Endothelial cell of umbilical vein (primary cell): Measurements from ENCODE around the gene RPP30. TPM values are rescaled to one million over a fixed set of nuclear protein-coding genes. Genes with fewer than 3 reads are reported as not detected.
A peak's percentile ranks its signal among the peaks of the same experiment; 100 is the strongest.
"Not testable (repeated sequence)": the region's sequence is repeated elsewhere in the genome, so short reads cannot be mapped to it uniquely, and the experiment has no call there.

ENCODE experiments used
- BruUV-seq: library from RNA; stranded (reverse); fragments of 400-500 nt; replicated peaks from 2 replicates; lab custom pipeline; 2021; lab: Mats Ljungman, UMichigan
- CTCF ChIA-PET: fragments of 300-600, 350-600 bp; sonication (Branson Sonifier 250); formaldehyde crosslinking; loops from one replicate; lab custom pipeline; 2021; ENCODE audit warnings: antibody characterized with exemption, inconsistent platforms; lab: Charles Lee
- POLR2A ChIA-PET: fragments of 300-600, 350-600 bp; sonication (Branson Sonifier 250); formaldehyde crosslinking; loops from one replicate; lab custom pipeline; 2021; ENCODE audit warnings: antibody characterized with exemption, inconsistent platforms; lab: Charles Lee
- DNase-seq: peaks from one replicate; pipeline ENCODE4 v3.0.0-alpha.2; 2011; ENCODE audit warnings: low read depth, low spot score
- FAIRE-seq: peaks from 2 replicates; lab custom pipeline; 2011; peaks lifted over from hg19 to GRCh38; lab: Jason Lieb, UNC
- H2AFZ ChIP-seq: 2 replicates; pipeline ENCODE4 v1.6.0; 2012; ENCODE audit warnings: low read depth, low read length, control low read depth, inconsistent platforms
- H3K27ac ChIP-seq: 2 replicates; pipeline ENCODE4 v1.5.1; 2011; ENCODE audit warnings: low read depth, mild to moderate bottlenecking, control low read depth, low read length, moderate library complexity; ENCODE audit not compliant: insufficient read depth
- H3K27me3 ChIP-seq, 2 experiments: 2 replicates each; pipeline versions ENCODE4 v1.6.0 to v1.6.1; 2011; ENCODE audit warnings: low read length in 2 of 2, mixed read lengths in 1 of 2; ENCODE audit not compliant: control insufficient read depth in 2 of 2, insufficient read depth in 2 of 2
- H3K36me3 ChIP-seq, 2 experiments: 2 replicates in 1 of 2; 3 replicates in 1 of 2; pipeline ENCODE4 v1.5.1; 2011; ENCODE audit warnings: low read length in 2 of 2, mild to moderate bottlenecking in 1 of 2, moderate library complexity in 1 of 2; ENCODE audit not compliant: control insufficient read depth in 2 of 2, insufficient read depth in 2 of 2; ENCODE audit errors: extremely low read depth in 1 of 2
- H3K4me1 ChIP-seq: 3 replicates; pipeline ENCODE4 v1.5.1; 2011; ENCODE audit warnings: mild to moderate bottlenecking, low read length; ENCODE audit not compliant: control insufficient read depth, insufficient read depth; ENCODE audit errors: extremely low read depth
- H3K4me2 ChIP-seq: 2 replicates; pipeline ENCODE4 v1.6.1; 2011; ENCODE audit warnings: low read length, control low read depth, mixed read lengths; ENCODE audit not compliant: insufficient read depth
- H3K4me3 ChIP-seq, 3 experiments: fragments of 200-600 bp in 1 of 3; sonication (generic), shearing (Covaris generic) in 1 of 3; replicated peaks in 1 of 3; 2 replicates each; pipeline ENCODE4 v1.5.1; 2011 to 2016; ENCODE audit warnings: control low read depth in 3 of 3, low read length in 3 of 3, mild to moderate bottlenecking in 2 of 3, inconsistent platforms in 1 of 3, low read depth in 1 of 3, moderate library complexity in 1 of 3; ENCODE audit not compliant: insufficient read depth in 1 of 3
- H3K79me2 ChIP-seq: 2 replicates; pipeline ENCODE4 v1.6.0; 2012; ENCODE audit warnings: low read length, inconsistent platforms; ENCODE audit not compliant: control insufficient read depth, insufficient read depth
- H3K9ac ChIP-seq: replicated peaks from 2 replicates; pipeline ENCODE3; 2011; ENCODE audit warnings: low read length, control low read depth; ENCODE audit not compliant: insufficient read depth; ENCODE audit errors: extremely low read depth
- H3K9me1 ChIP-seq: replicated peaks from 3 replicates; pipeline ENCODE4 v1.6.0; 2011; ENCODE audit warnings: mild to moderate bottlenecking, low read length; ENCODE audit not compliant: control insufficient read depth, insufficient read depth; ENCODE audit errors: extremely low read depth
- H3K9me3 ChIP-seq: replicated peaks from 2 replicates; pipeline ENCODE4 v1.5.1; 2012; ENCODE audit warnings: low read length, inconsistent platforms; ENCODE audit not compliant: control insufficient read depth, insufficient read depth
- H4K20me1 ChIP-seq: replicated peaks from 2 replicates; pipeline ENCODE3; 2011; ENCODE audit warnings: mild to moderate bottlenecking, low read length; ENCODE audit not compliant: control insufficient read depth, insufficient read depth; ENCODE audit errors: extremely low read depth
- EZH2 ChIP-seq: IDR thresholded peaks from 2 replicates; pipeline ENCODE4 v1.6.1; 2012; ENCODE audit warnings: borderline replicate concordance, low read depth, mild to moderate bottlenecking, moderate library complexity, low read length, inconsistent platforms; ENCODE audit not compliant: severe bottlenecking
- FOS ChIP-seq: IDR thresholded peaks from 2 replicates; pipeline ENCODE4 v1.6.1; 2011; ENCODE audit warnings: mild to moderate bottlenecking, low read length, moderate library complexity, borderline replicate concordance; ENCODE audit not compliant: insufficient read depth
- GATA2 ChIP-seq: IDR thresholded peaks from 2 replicates; pipeline ENCODE4 v1.7.0; 2011; ENCODE audit warnings: low read depth, mild to moderate bottlenecking, moderate library complexity, mixed read lengths, low read length; ENCODE audit not compliant: insufficient read length, insufficient read depth
- JUN ChIP-seq: IDR thresholded peaks from 2 replicates; pipeline ENCODE4 v1.6.1; 2011; ENCODE audit warnings: borderline replicate concordance, low read depth; ENCODE audit not compliant: insufficient read length, insufficient read depth
- MYC ChIP-seq: IDR thresholded peaks from one replicate; pipeline ENCODE4 v1.6.1; 2011; ENCODE audit warnings: mild to moderate bottlenecking, low read depth, low read length
- POLR2A ChIP-seq: IDR thresholded peaks from 2 replicates; pipeline ENCODE4 v1.6.1; 2012; ENCODE audit warnings: low read depth, mild to moderate bottlenecking, control low read depth, low read length
- POLR2AphosphoS5 ChIP-seq: IDR thresholded peaks from 2 replicates; pipeline ENCODE4 v1.6.1; 2012; ENCODE audit warnings: low read depth, mild to moderate bottlenecking, control low read depth, low read length, moderate library complexity; ENCODE audit not compliant: insufficient read depth
- dilution Hi-C: fragments of 300-500 bp; cut with MboI; formaldehyde crosslinking; loops from one replicate; pipeline ENCODE4 v1.15.0; 2019; ENCODE audit warnings: low sequenced_read_pairs; ENCODE audit not compliant: extremely low pct_ligation_motif_present
- intact Hi-C: fragments of 100-400 bp; cut with micrococcal nuclease; formaldehyde crosslinking; loops from one replicate; pipeline ENCODE4 v1.10.0; 2022
- polyA plus RNA-seq, 4 experiments: library from polyadenylated mRNA; depleted of rRNA in 3 of 4; stranded (reverse) in 3 of 4; unstranded in 1 of 4; fragments of >200 nt; gene quantifications; 2 replicates each; pipeline versions ENCODE4 v1.2.1 to v1.2.3, GENCODE V29; 2011 to 2012; ENCODE audit warnings: missing spikeins in 1 of 4
- total RNA-seq: library from RNA; stranded (reverse); gene quantifications from 2 replicates; pipeline ENCODE4 v1.2.3, GENCODE V29; 2021
- TF ChIP-seq, protein P1 (sequence below), 2 donors: IDR thresholded peaks; 1 replicate in 1 of 2; 2 replicates in 1 of 2; pipeline ENCODE4 v1.5.1; 2011; ENCODE audit warnings: low read length in 2 of 2, mild to moderate bottlenecking in 2 of 2, moderate library complexity in 2 of 2, control low read depth in 1 of 2, inconsistent platforms in 1 of 2, low read depth in 1 of 2; ENCODE audit not compliant: insufficient read depth in 1 of 2; ENCODE audit errors: extremely low read depth in 1 of 2
- TF ChIP-seq, protein P2 (sequence below): IDR thresholded peaks from 2 replicates; pipeline ENCODE4 v1.6.1; 2011; ENCODE audit not compliant: insufficient read depth, insufficient read length

The RPP30 gene
- total and polyA plus RNA-seq, 2 donors (not counting 3 experiments of a cell fraction or from before 2014, with no cell fraction given) = 21.1 to 47.8 TPM

- POLR2A ChIA-PET = interaction anchor here (0.7 kb wide), 1 partner anchor 863 kb away, joined by 3 read pairs; no protein-coding TSS in a partner anchor
- not testable (repeated sequence) for H3K36me3 ChIP-seq
- intact Hi-C loops = loop anchor here (1.0 to 2.0 kb wide), 6 partner anchors 31 to 755 kb away; partner anchors contain the start of gene HECTD2
Observed at GRCh38 chr10:90880059-90880719, 8.4 kb downstream of the RPP30 start.

DNA sequence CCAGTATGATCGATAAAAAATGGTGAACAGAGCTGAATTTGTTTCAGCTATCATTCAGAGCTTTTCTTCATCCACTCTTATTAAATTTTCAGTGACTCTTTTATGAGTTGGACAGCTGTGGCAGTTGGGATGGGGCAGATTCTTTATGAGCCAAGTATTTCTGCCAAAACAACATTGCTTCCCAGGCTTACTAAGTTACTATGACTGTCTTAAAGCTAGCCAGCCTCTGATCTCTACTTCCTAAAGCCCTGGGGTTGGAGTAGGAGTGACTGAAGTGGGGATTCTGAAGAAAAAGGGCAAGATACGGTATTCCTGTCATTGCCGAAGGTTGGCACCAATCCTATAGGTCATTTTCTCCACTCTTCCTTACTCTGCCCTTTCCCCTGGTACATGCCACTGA is 12.7 kb downstream of the RPP30 start:
- ChIA-PET POLR2A (no interaction called here), CTCF (interaction anchor here (0.7 to 2.0 kb wide), 4 partner anchors 28 to 414 kb away, joined by 3 to 12 read pairs (median 6); no protein-coding TSS in a partner anchor)
- Histone ChIP-seq H3K9me3 (no peaks in the 10 kb centered on the region), H4K20me1 (no peaks in the 10 kb centered on the region), H2AFZ (no peak overlapping the region), H3K27ac (no peak overlapping the region), H3K4me1 (no peaks in the 10 kb centered on the region), H3K79me2 (no peaks in the 10 kb centered on the region), H3K9me1 (no peaks in the 10 kb centered on the region), H3K36me3 (peaks cover 6 to 12% of the 10 kb centered on the region in 2 experiments), H3K27me3 (no peaks in the 10 kb centered on the region), H3K4me2 (no peak overlapping the region), H3K9ac (no peak overlapping the region), H3K4me3 (no peak overlapping the region)
- no TSS peak for BruUV-seq
- intact Hi-C loops = no loop called here
- DNase-seq (no peak), FAIRE-seq (no peak)
- dilution Hi-C loops = loop anchor here (25.0 kb wide), 1 partner anchor 378 kb away; no protein-coding TSS in a partner anchor
- TF ChIP-seq, protein P1, sequence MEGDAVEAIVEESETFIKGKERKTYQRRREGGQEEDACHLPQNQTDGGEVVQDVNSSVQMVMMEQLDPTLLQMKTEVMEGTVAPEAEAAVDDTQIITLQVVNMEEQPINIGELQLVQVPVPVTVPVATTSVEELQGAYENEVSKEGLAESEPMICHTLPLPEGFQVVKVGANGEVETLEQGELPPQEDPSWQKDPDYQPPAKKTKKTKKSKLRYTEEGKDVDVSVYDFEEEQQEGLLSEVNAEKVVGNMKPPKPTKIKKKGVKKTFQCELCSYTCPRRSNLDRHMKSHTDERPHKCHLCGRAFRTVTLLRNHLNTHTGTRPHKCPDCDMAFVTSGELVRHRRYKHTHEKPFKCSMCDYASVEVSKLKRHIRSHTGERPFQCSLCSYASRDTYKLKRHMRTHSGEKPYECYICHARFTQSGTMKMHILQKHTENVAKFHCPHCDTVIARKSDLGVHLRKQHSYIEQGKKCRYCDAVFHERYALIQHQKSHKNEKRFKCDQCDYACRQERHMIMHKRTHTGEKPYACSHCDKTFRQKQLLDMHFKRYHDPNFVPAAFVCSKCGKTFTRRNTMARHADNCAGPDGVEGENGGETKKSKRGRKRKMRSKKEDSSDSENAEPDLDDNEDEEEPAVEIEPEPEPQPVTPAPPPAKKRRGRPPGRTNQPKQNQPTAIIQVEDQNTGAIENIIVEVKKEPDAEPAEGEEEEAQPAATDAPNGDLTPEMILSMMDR (IDR thresholded peaks at IDR 0.05; ENCODE audit: extremely low read depth in 1 of 2, insufficient read depth in 1 of 2, low read depth in 1 of 2, low read length in 2 of 2) = no peak
- TF ChIP-seq JUN (no peak), POLR2AphosphoS5 (no peak), FOS (no peak), MYC (no peak), GATA2 (no peak), EZH2 (no peak), POLR2A (no peak)
- TF ChIP-seq, protein P2, sequence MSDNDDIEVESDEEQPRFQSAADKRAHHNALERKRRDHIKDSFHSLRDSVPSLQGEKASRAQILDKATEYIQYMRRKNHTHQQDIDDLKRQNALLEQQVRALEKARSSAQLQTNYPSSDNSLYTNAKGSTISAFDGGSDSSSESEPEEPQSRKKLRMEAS = no peak

More at GRCh38 chr10:90880059-90880719, 8.4 kb downstream of the RPP30 start:
- not testable (repeated sequence) for H3K4me1 ChIP-seq, H3K9me1 ChIP-seq, H3K4me2 ChIP-seq, H3K4me3 ChIP-seq, H3K27me3 ChIP-seq, BruUV-seq, H3K9ac ChIP-seq, H2AFZ ChIP-seq, H4K20me1 ChIP-seq, H3K27ac ChIP-seq, H3K79me2 ChIP-seq, H3K9me3 ChIP-seq
- FAIRE-seq = peak; percentile 79
- DNase-seq = peak; percentile 82
- dilution Hi-C loops = loop anchor here (25.0 kb wide), 1 partner anchor 382 kb away; no protein-coding TSS in a partner anchor
- CTCF ChIA-PET = interaction anchor here (0.6 to 2.5 kb wide), 31 partner anchors 8 to 1293 kb away, joined by 3 to 73 read pairs (median 4); partner anchors contain the start of gene RPP30
- TF ChIP-seq, protein P1 (IDR thresholded peaks at IDR 0.05; ENCODE audit: extremely low read depth in 1 of 2, insufficient read depth in 1 of 2, low read depth in 1 of 2, low read length in 2 of 2) = peak; percentile 32 to 41
